H9 (cell line): ENCODE results near the gene TRPV5. TPM values are rescaled to one million over a fixed set of nuclear protein-coding genes. Genes with fewer than 3 reads are reported as not detected.

Experiments
- DNase-seq: peaks from one replicate; pipeline ENCODE4 v3.0.0-alpha.2; 2017
- H2AFZ ChIP-seq: one replicate; pipeline ENCODE4 v1.6.1; 2013; ENCODE audit warnings: mild to moderate bottlenecking, low read length, control low read depth, moderate library complexity
- H2AK5ac ChIP-seq: 2 replicates; pipeline ENCODE4 v1.6.1; 2013; ENCODE audit warnings: low read length, control low read depth, mixed read lengths; ENCODE audit not compliant: insufficient read length
- H2BK120ac ChIP-seq: one replicate; pipeline ENCODE4 v1.6.1; 2013; ENCODE audit warnings: low read depth, mild to moderate bottlenecking, low read length, control low read depth, inconsistent platforms; ENCODE audit not compliant: poor library complexity, severe bottlenecking
- H2BK12ac ChIP-seq: 2 replicates; pipeline ENCODE4 v1.6.1; 2013; ENCODE audit warnings: low read length, control low read depth, mixed read lengths, low read depth; ENCODE audit not compliant: insufficient read length
- H2BK15ac ChIP-seq: 2 replicates; pipeline ENCODE4 v1.6.1; 2013; ENCODE audit warnings: low read depth, low read length, control low read depth
- H2BK20ac ChIP-seq: one replicate; pipeline ENCODE4 v1.6.1; 2013; ENCODE audit warnings: low read depth, mild to moderate bottlenecking, low read length, control low read depth, inconsistent platforms; ENCODE audit not compliant: poor library complexity, severe bottlenecking
- H2BK5ac ChIP-seq: 2 replicates; pipeline ENCODE4 v1.6.1; 2013; ENCODE audit warnings: low read length, control low read depth, mixed read lengths; ENCODE audit not compliant: insufficient read length
- H3K14ac ChIP-seq: 2 replicates; pipeline ENCODE4 v1.6.1; 2013; ENCODE audit warnings: low read length, control low read depth; ENCODE audit not compliant: insufficient read depth
- H3K18ac ChIP-seq: 2 replicates; pipeline ENCODE4 v1.6.1; 2013; ENCODE audit warnings: low read depth, mild to moderate bottlenecking, mixed read lengths, low read length, control low read depth; ENCODE audit not compliant: insufficient read length
- H3K23ac ChIP-seq: 2 replicates; pipeline ENCODE4 v1.6.1; 2013; ENCODE audit warnings: low read length, control low read depth, mixed read lengths, low read depth; ENCODE audit not compliant: insufficient read length
- H3K23me2 ChIP-seq: 2 replicates; pipeline ENCODE4 v1.6.1; 2013; ENCODE audit warnings: low read depth, mild to moderate bottlenecking, mixed read lengths, low read length, control low read depth; ENCODE audit not compliant: insufficient read length, poor library complexity, severe bottlenecking
- H3K27ac ChIP-seq: 2 replicates; pipeline ENCODE4 v1.5.1; 2013; ENCODE audit warnings: low read length, control low read depth, mixed read lengths, low read depth; ENCODE audit not compliant: insufficient read length
- H3K27me3 ChIP-seq: 2 replicates; pipeline ENCODE4 v1.6.1; 2013; ENCODE audit warnings: low read length, control low read depth, inconsistent platforms; ENCODE audit not compliant: insufficient read depth
- H3K4ac ChIP-seq: 2 replicates; pipeline ENCODE4 v1.6.1; 2013; ENCODE audit warnings: low read depth, mild to moderate bottlenecking, control low read depth, inconsistent platforms, low read length, moderate library complexity
- H3K4me1 ChIP-seq: 2 replicates; pipeline ENCODE4 v1.6.1; 2013; ENCODE audit warnings: low read length, control low read depth, inconsistent platforms; ENCODE audit not compliant: insufficient read depth
- H3K4me2 ChIP-seq: 2 replicates; pipeline ENCODE4 v1.6.1; 2013; ENCODE audit warnings: low read length, control low read depth, mixed read lengths; ENCODE audit not compliant: insufficient read length, insufficient read depth
- H3K56ac ChIP-seq: 2 replicates; pipeline ENCODE4 v1.6.1; 2013; ENCODE audit warnings: low read depth, mild to moderate bottlenecking, mixed read lengths, low read length, control low read depth; ENCODE audit not compliant: insufficient read length
- H3K79me1 ChIP-seq: 2 replicates; pipeline ENCODE4 v1.6.1; 2013; ENCODE audit warnings: low read depth, mild to moderate bottlenecking, moderate library complexity, low read length, control low read depth, inconsistent platforms; ENCODE audit not compliant: insufficient read depth, poor library complexity, severe bottlenecking
- H3K79me2 ChIP-seq: 2 replicates; pipeline ENCODE4 v1.6.1; 2013; ENCODE audit warnings: low read length, control low read depth, inconsistent platforms; ENCODE audit not compliant: insufficient read depth
- H3K9ac ChIP-seq: 2 replicates; pipeline ENCODE4 v1.6.1; 2013; ENCODE audit warnings: low read length, control low read depth, mixed read lengths; ENCODE audit not compliant: insufficient read length; ENCODE audit errors: extremely low read depth
- H3K9me3 ChIP-seq: one replicate; pipeline ENCODE4 v1.6.1; 2013; ENCODE audit warnings: low read depth, low read length, inconsistent platforms; ENCODE audit not compliant: control insufficient read depth
- H3T11ph ChIP-seq: one replicate; pipeline ENCODE4 v1.6.1; 2013; ENCODE audit warnings: mild to moderate bottlenecking, low read length, control low read depth, inconsistent platforms
- H4K20me1 ChIP-seq: one replicate; pipeline ENCODE4 v1.6.1; 2013; ENCODE audit not compliant: control insufficient read depth, insufficient read length, insufficient read depth
- H4K5ac ChIP-seq: 2 replicates; pipeline ENCODE4 v1.6.1; 2013; ENCODE audit warnings: low read depth, mild to moderate bottlenecking, mixed read lengths, low read length, control low read depth; ENCODE audit not compliant: insufficient read length
- H4K8ac ChIP-seq: replicated peaks from 2 replicates; pipeline ENCODE4 v1.6.1; 2013; ENCODE audit warnings: low read length, control low read depth, mixed read lengths, low read depth; ENCODE audit not compliant: insufficient read length
- H4K91ac ChIP-seq: 2 replicates; pipeline ENCODE4 v1.6.1; 2013; ENCODE audit warnings: low read depth, mild to moderate bottlenecking, moderate library complexity, mixed read lengths, low read length, control low read depth; ENCODE audit not compliant: insufficient read length
- H3K27ac Mint-ChIP-seq, 3 experiments: 2 replicates in 2 of 3; 3 replicates in 1 of 3; pipeline ENCODE4 v1.8.0; 2020 to 2021; ENCODE audit warnings: mixed read lengths in 3 of 3, mild to moderate bottlenecking in 1 of 3, moderate library complexity in 1 of 3
- H3K27me3 Mint-ChIP-seq: 2 replicates; pipeline ENCODE4 v1.8.0; 2021; ENCODE audit warnings: low read depth, mild to moderate bottlenecking, moderate library complexity, mixed read lengths
- H3K36me3 Mint-ChIP-seq, 3 experiments: 2 replicates in 2 of 3; 3 replicates in 1 of 3; pipeline ENCODE4 v1.8.0; 2020 to 2021; ENCODE audit warnings: low read depth in 3 of 3, mixed read lengths in 3 of 3; ENCODE audit not compliant: insufficient read depth in 1 of 3
- H3K4me1 Mint-ChIP-seq, 2 experiments: 2 replicates each; pipeline ENCODE4 v1.8.0; 2020; ENCODE audit warnings: mixed read lengths in 2 of 2
- H3K4me3 Mint-ChIP-seq, 2 experiments: 2 replicates in 1 of 2; 3 replicates in 1 of 2; pipeline ENCODE4 v1.8.0; 2020 to 2021; ENCODE audit warnings: mild to moderate bottlenecking in 2 of 2, mixed read lengths in 2 of 2, moderate library complexity in 1 of 2
- H3K9me3 Mint-ChIP-seq, 2 experiments: 2 replicates in 1 of 2; 3 replicates in 1 of 2; pipeline ENCODE4 v1.8.0; 2020; ENCODE audit warnings: mild to moderate bottlenecking in 2 of 2, mixed read lengths in 2 of 2, moderate library complexity in 1 of 2
- CTCF ChIP-seq: fragments of 200-600 bp; sonication (generic); conservative IDR thresholded peaks from 3 replicates; pipeline ENCODE4 v1.8.0; 2021; ENCODE audit warnings: antibody characterized with exemption, mild to moderate bottlenecking
- WGBS: extraction: QIAGEN DNeasy Blood & Tissue Kit; methylation state at CpG from one replicate; pipeline ENCODE4 v1.1.7; 2013; ENCODE audit warnings: missing lambda C conversion rate, low lambda C conversion rate, mixed read lengths; ENCODE audit not compliant: insufficient read length; ENCODE audit errors: extremely low coverage; 5-methylcytosine and 5-hydroxymethylcytosine counted together
- total RNA-seq: library from RNA; stranded (reverse); gene quantifications from 2 replicates; pipeline ENCODE4 v1.2.1, GENCODE V29; 2021

The TRPV5 gene
- total RNA-seq, 1 experiment from 2014 or later: not detected

- H3K27ac Mint-ChIP-seq: no peak overlapping the region
- no peak for DNase-seq
- H3T11ph ChIP-seq: no peak overlapping the region
- no peak overlapping the region for H4K5ac ChIP-seq
- no peak overlapping the region for H3K56ac ChIP-seq
- H3K23ac ChIP-seq: no peak overlapping the region
- H3K4ac ChIP-seq: no peak overlapping the region
- H4K20me1 ChIP-seq: no peaks in the 10 kb centered on the region
- no peak for TF ChIP-seq CTCF
- H3K4me2 ChIP-seq: no peak overlapping the region
- no peaks in the 10 kb centered on the region for H3K4me1 Mint-ChIP-seq
- H2AFZ ChIP-seq: no peak overlapping the region
- H3K23me2 ChIP-seq: no peaks in the 10 kb centered on the region
- no peak overlapping the region for H3K27ac ChIP-seq
- H2BK120ac ChIP-seq: no peak overlapping the region
- H3K36me3 Mint-ChIP-seq: peaks cover 0 to 7% (median 5%) of the 10 kb centered on the region in 3 experiments; a peak in 4 of 7 replicates
- H3K14ac ChIP-seq: no peak overlapping the region
- H3K18ac ChIP-seq: no peak overlapping the region
- no peak overlapping the region for H3K9ac ChIP-seq
- H3K9me3 Mint-ChIP-seq: peaks cover 0 to 9% of the 10 kb centered on the region in 2 experiments; a peak in 2 of 5 replicates
- no peak overlapping the region for H2BK20ac ChIP-seq
- H2AK5ac ChIP-seq: no peak overlapping the region
- no peaks in the 10 kb centered on the region for H3K4me1 ChIP-seq
- no peak overlapping the region for H2BK5ac ChIP-seq
- no peak overlapping the region for H4K8ac ChIP-seq
- no peaks in the 10 kb centered on the region for H3K9me3 ChIP-seq
- no peak overlapping the region for H4K91ac ChIP-seq
- H3K27me3 ChIP-seq: no peaks in the 10 kb centered on the region
- peaks cover 14% of the 10 kb centered on the region for H3K27me3 Mint-ChIP-seq
- no peak overlapping the region for H2BK15ac ChIP-seq
- H3K4me3 Mint-ChIP-seq: no peak overlapping the region
- H3K79me2 ChIP-seq: no peaks in the 10 kb centered on the region
- WGBS: no CpG with 5 or more reads among the region's 3 CpGs
- no peaks in the 10 kb centered on the region for H3K79me1 ChIP-seq
- no peak overlapping the region for H2BK12ac ChIP-seq
Observed at GRCh38 chr7:142878315-142878714, 55.2 kb downstream of the TRPV5 start.
